Thyroid gland (tissue), 4 donors: ENCODE data around the gene C8B. TPM values are rescaled to one million over a fixed set of nuclear protein-coding genes. Genes with fewer than 3 reads are reported as not detected.
A peak's percentile ranks its signal among the peaks of the same experiment; 100 is the strongest.

ENCODE experiments used
- DNase-seq, 2 donors: peaks; one replicate each; pipeline ENCODE4 v3.0.0-alpha.2; 2019
- H3K27ac ChIP-seq, 3 donors: fragments of 200-600 bp; sonication (generic); 1 replicate in 2 of 3; 2 replicates in 1 of 3; pipeline ENCODE4 v1.5.1; 2016 to 2019; ENCODE audit warnings: mild to moderate bottlenecking in 1 of 3, moderate library complexity in 1 of 3
- H3K27me3 ChIP-seq: fragments of 200-600 bp; sonication (generic); one replicate; pipeline ENCODE4 v1.5.1; 2019
- H3K36me3 ChIP-seq, 2 donors: fragments of 200-600 bp; sonication (generic); one replicate each; pipeline ENCODE4 v1.5.1; 2016 to 2019
- H3K4me1 ChIP-seq, 2 donors: fragments of 200-600 bp; sonication (generic); one replicate each; pipeline ENCODE4 v1.5.1; 2017 to 2019
- H3K4me3 ChIP-seq, 3 donors: fragments of 200-600 bp; sonication (generic); replicated peaks in 1 of 3; 1 replicate in 2 of 3; 2 replicates in 1 of 3; pipeline ENCODE4 v1.5.1; 2016; ENCODE audit warnings: mild to moderate bottlenecking in 1 of 3
- H3K9me3 ChIP-seq: fragments of 200-600 bp; sonication (generic); one replicate; pipeline ENCODE4 v1.5.1; 2017
- CTCF ChIP-seq, 6 experiments: fragments of 200-600 bp in 3 of 6; fragments of 450-650 bp in 3 of 6; sonication (generic) in 3 of 6; IDR thresholded peaks; one replicate each; pipeline ENCODE4 v1.5.1; 2016 to 2019; ENCODE audit warnings: antibody characterized with exemption in 6 of 6, mild to moderate bottlenecking in 2 of 6, inconsistent platforms in 1 of 6, moderate library complexity in 1 of 6
- POLR2A ChIP-seq, 2 donors: fragments of 450-650 bp; IDR thresholded peaks; one replicate each; pipeline ENCODE4 v1.6.1; 2017; ENCODE audit warnings: antibody characterized with exemption in 2 of 2, mild to moderate bottlenecking in 2 of 2, moderate library complexity in 1 of 2
- WGBS, 2 donors: methylation state at CpG; one replicate each; pipeline ENCODE4 v1.1.5; 2017; 5-methylcytosine and 5-hydroxymethylcytosine counted together
- intact Hi-C: fragments of 100-400 bp; cut with DNase I; formaldehyde crosslinking; loops from one replicate; pipeline ENCODE4 v1.15.1; 2023
- total RNA-seq, 4 donors: library from RNA; depleted of rRNA; stranded (reverse); fragments of >200 nt; gene quantifications; one replicate each; pipeline ENCODE4 v1.2.3, GENCODE V29; 2016

C8B gene
- total RNA-seq, 4 donors from 2014 or later = not detected

- H3K4me1 ChIP-seq = no peaks in the 10 kb centered on the region
- H3K27me3 ChIP-seq = no peaks in the 10 kb centered on the region
- H3K27ac ChIP-seq = no peak overlapping the region
- WGBS, 2 donors = 14 to 25% methylated on average over 2 of the region's 2 CpGs
- intact Hi-C loops = no loop called here
- H3K36me3 ChIP-seq = no peaks in the 10 kb centered on the region
- H3K4me3 ChIP-seq = no peak overlapping the region
- H3K9me3 ChIP-seq = no peaks in the 10 kb centered on the region
- peak; percentile 13 to 26 for DNase-seq
- TF ChIP-seq CTCF (IDR thresholded peaks at IDR 0.05) = no peak
- TF ChIP-seq POLR2A (IDR thresholded peaks at IDR 0.05) = no peak
Observed at GRCh38 chr1:57007948-57008347, 42.1 kb upstream of the C8B start.

GRCh38 chr1:57007472-57007871 lies 41.7 kb upstream of the C8B start:
- H3K27me3 ChIP-seq = no peaks in the 10 kb centered on the region
- H3K4me1 ChIP-seq = no peaks in the 10 kb centered on the region
- DNase-seq = no peak
- intact Hi-C loops = no loop called here
- 76 to 86% methylated on average over 2 of the region's 2 CpGs for WGBS, 2 donors
- TF ChIP-seq CTCF (IDR thresholded peaks at IDR 0.05) = no peak
- no peak for TF ChIP-seq POLR2A (IDR thresholded peaks at IDR 0.05)
- H3K9me3 ChIP-seq = no peaks in the 10 kb centered on the region
- no peak overlapping the region for H3K27ac ChIP-seq
- H3K4me3 ChIP-seq = no peak overlapping the region
- no peaks in the 10 kb centered on the region for H3K36me3 ChIP-seq

GRCh38 chr1:57003398-57004139 lies 37.8 kb upstream of the C8B start:
- no peak for DNase-seq

GRCh38 chr1:56995414-56996100 lies 29.7 kb upstream of the C8B start:
- intact Hi-C loops = no loop called here
- no peaks in the 10 kb centered on the region for H3K9me3 ChIP-seq
- no peak overlapping the region for H3K4me3 ChIP-seq
- H3K27ac ChIP-seq = no peak overlapping the region
- no peaks in the 10 kb centered on the region for H3K27me3 ChIP-seq
- TF ChIP-seq CTCF (IDR thresholded peaks at IDR 0.05) (no peak), POLR2A (IDR thresholded peaks at IDR 0.05) (no peak)
- DNase-seq = no peak
- H3K36me3 ChIP-seq = no peaks in the 10 kb centered on the region
- WGBS, 2 donors = 93 to 96% methylated on average over 4 of the region's 4 CpGs
- H3K4me1 ChIP-seq = peaks cover 4 to 10% of the 10 kb centered on the region in 2 donors

More at GRCh38 chr1:57003398-57004139, 37.8 kb upstream of the C8B start:
- Histone ChIP-seq H3K27ac (no peak overlapping the region), H3K4me3 (no peak overlapping the region), H3K27me3 (no peaks in the 10 kb centered on the region), H3K9me3 (no peaks in the 10 kb centered on the region), H3K4me1 (no peaks in the 10 kb centered on the region), H3K36me3 (no peaks in the 10 kb centered on the region)
- intact Hi-C loops = no loop called here
- WGBS, 2 donors = 60 to 64% methylated on average over 4 of the region's 4 CpGs
- TF ChIP-seq CTCF (IDR thresholded peaks at IDR 0.05) (no peak), POLR2A (IDR thresholded peaks at IDR 0.05) (no peak)

- DNase-seq = peak; percentile 56 to 75
- TF ChIP-seq CTCF (IDR thresholded peaks at IDR 0.05) (no peak), POLR2A (IDR thresholded peaks at IDR 0.05) (no peak)
- intact Hi-C loops = no loop called here
- Histone ChIP-seq H3K9me3 (no peaks in the 10 kb centered on the region), H3K27ac (peak overlapping the region; percentile 29 to 56 (median 51)), H3K36me3 (no peaks in the 10 kb centered on the region), H3K27me3 (no peaks in the 10 kb centered on the region), H3K4me1 (peaks cover 4 to 10% of the 10 kb centered on the region in 2 donors), H3K4me3 (no peak overlapping the region)
- 33 to 40% methylated on average over 5 of the region's 5 CpGs for WGBS, 2 donors
Observed at GRCh38 chr1:56993475-56993874, 27.7 kb upstream of the C8B start.
